Epithelial cell of esophagus (primary cell): ENCODE results near the gene OPRM1.

Experiments
- DNase-seq: peaks from one replicate; pipeline ENCODE4 v3.0.0; 2010; ENCODE audit warnings: low read depth
- H3K4me3 ChIP-seq: 2 replicates; pipeline ENCODE4 v1.5.1; 2011; ENCODE audit warnings: mild to moderate bottlenecking, low read length, control low read depth
- CTCF ChIP-seq: IDR thresholded peaks from 2 replicates; pipeline ENCODE4 v1.5.1; 2011; ENCODE audit warnings: low read depth, mild to moderate bottlenecking, low read length, control low read depth, inconsistent platforms; ENCODE audit not compliant: insufficient read depth; ENCODE audit errors: missing control alignments

OPRM1 gene

GRCh38 chr6:154096316-154096715 lies 57.3 kb downstream of the OPRM1 start:
- H3K4me3 ChIP-seq = no peak overlapping the region
- TF ChIP-seq CTCF = no peak
- DNase-seq = no peak

- no peak for DNase-seq
- H3K4me3 ChIP-seq = no peak overlapping the region
- no peak for TF ChIP-seq CTCF
These were observed 57.8 kb downstream of the OPRM1 start for GRCh38 chr6:154096834-154097233.

GRCh38 chr6:154099211-154099610 lies 60.2 kb downstream of the OPRM1 start:
- DNase-seq = no peak
- no peak overlapping the region for H3K4me3 ChIP-seq
- no peak for TF ChIP-seq CTCF

GRCh38 chr6:154106251-154106650 lies 67.2 kb downstream of the OPRM1 start:
- no peak for TF ChIP-seq CTCF
- H3K4me3 ChIP-seq = no peak overlapping the region
- DNase-seq = peak; percentile 52

- no peak for TF ChIP-seq CTCF
- H3K4me3 ChIP-seq = no peak overlapping the region
These were observed 72.0 kb downstream of the OPRM1 start for GRCh38 chr6:154111025-154111424.

GRCh38 chr6:154112181-154112809 lies 73.3 kb downstream of the OPRM1 start:
- no peak for TF ChIP-seq CTCF
- H3K4me3 ChIP-seq = no peak overlapping the region
- DNase-seq = peak; percentile 96

More at GRCh38 chr6:154111025-154111424, 72.0 kb downstream of the OPRM1 start:
- DNase-seq = peak; percentile 62

- no peak overlapping the region for H3K4me3 ChIP-seq
- DNase-seq = peak; percentile 83
- TF ChIP-seq CTCF = no peak
These were observed 74.4 kb downstream of the OPRM1 start for GRCh38 chr6:154113392-154113791.
